GM12878 (cell line): ENCODE data around the gene MYBPC2. TPM values are rescaled to one million over a fixed set of nuclear protein-coding genes. Genes with fewer than 3 reads are reported as not detected.

ENCODE experiments used
- ATAC-seq: fragments of 200-7000 bp; cut with Tn5 transposase; 3 replicates; pipeline ENCODE4 v1.9.1; 2020; ENCODE audit warnings: mild to moderate bottlenecking, moderate library complexity
- BruUV-seq: library from RNA; stranded (reverse); fragments of 400-500 nt; replicated peaks from 2 replicates; lab custom pipeline; 2021; lab: Mats Ljungman, UMichigan
- CTCF ChIA-PET: fragments of 300-600 bp; sonication (Branson Sonifier 250); formaldehyde crosslinking; extraction: SDS; loops from one replicate; lab custom pipeline; 2021; ENCODE audit warnings: inconsistent platforms; lab: Yijun Ruan, JAX
- POLR2A ChIA-PET: fragments of 350-600 bp; formaldehyde crosslinking; extraction: SDS; loops from one replicate; lab custom pipeline; 2021; ENCODE audit warnings: inconsistent platforms; lab: Charles Lee
- RAD21 ChIA-PET: fragments of 300-600 bp; sonication (Branson Sonifier 250); formaldehyde crosslinking; loops from one replicate; lab custom pipeline; 2023; ENCODE audit warnings: antibody characterized with exemption; ENCODE audit not compliant: unreplicated experiment; lab: Charles Lee
- SMC1A ChIA-PET: fragments of 300-600 bp; sonication (Branson Sonifier 250); formaldehyde crosslinking; loops from one replicate; lab custom pipeline; 2023; ENCODE audit not compliant: unreplicated experiment, uncharacterized antibody; lab: Charles Lee
- DNase-seq: peaks from one replicate; pipeline ENCODE4 v3.0.0-alpha.2; 2011; ENCODE audit warnings: low read depth, low spot score
- FAIRE-seq: peaks from 3 replicates; lab custom pipeline; 2011; peaks lifted over from hg19 to GRCh38; lab: Jason Lieb, UNC
- H2AFZ ChIP-seq: 2 replicates; pipeline ENCODE4 v1.6.0; 2011; ENCODE audit warnings: low read depth, low read length, control low read depth; ENCODE audit not compliant: control insufficient read depth
- H3K27ac ChIP-seq: 2 replicates; pipeline ENCODE4 v1.5.1; 2011; ENCODE audit warnings: control low read depth; ENCODE audit not compliant: control insufficient read depth, insufficient read depth
- H3K27me3 ChIP-seq, 2 experiments: replicated peaks in 1 of 2; 2 replicates each; pipeline versions ENCODE4 v1.6.0 to v1.6.1; 2011; ENCODE audit warnings: low read length in 1 of 2; ENCODE audit not compliant: control insufficient read depth in 2 of 2, insufficient read depth in 2 of 2
- H3K36me3 ChIP-seq, 2 experiments: 2 replicates each; pipeline ENCODE4 v1.5.1; 2011; ENCODE audit warnings: low read length in 1 of 2; ENCODE audit not compliant: control insufficient read depth in 2 of 2, insufficient read depth in 2 of 2
- H3K4me1 ChIP-seq: 2 replicates; pipeline ENCODE4 v1.6.1; 2011; ENCODE audit warnings: mild to moderate bottlenecking, low read length, moderate library complexity, mixed read lengths; ENCODE audit not compliant: control insufficient read depth, insufficient read depth
- H3K4me2 ChIP-seq: 2 replicates; pipeline ENCODE4 v1.6.0; 2011; ENCODE audit warnings: control low read depth; ENCODE audit not compliant: control insufficient read depth, insufficient read depth
- H3K4me3 ChIP-seq: fragments of 200-600 bp; sonication (generic); 2 replicates; pipeline ENCODE4 v1.5.1; 2016
- H3K79me2 ChIP-seq: 2 replicates; pipeline ENCODE4 v1.6.0; 2011; ENCODE audit warnings: low read length; ENCODE audit not compliant: control insufficient read depth, insufficient read depth
- H3K9ac ChIP-seq: 2 replicates; pipeline ENCODE4 v1.8.0; 2011; ENCODE audit warnings: low read length, control low read depth, mixed read lengths; ENCODE audit not compliant: control insufficient read depth, insufficient read depth
- H3K9me3 ChIP-seq: replicated peaks from 3 replicates; pipeline ENCODE4 v1.5.1; 2011; ENCODE audit warnings: mild to moderate bottlenecking, low read length; ENCODE audit not compliant: control insufficient read depth, insufficient read depth
- H4K20me1 ChIP-seq: 2 replicates; pipeline ENCODE4 v1.6.0; 2011; ENCODE audit not compliant: control insufficient read depth, insufficient read depth
- DPF2 ChIP-seq: fragments of 450-650 bp; IDR thresholded peaks from 2 replicates; pipeline ENCODE4 v1.6.1; 2017; ENCODE audit warnings: mild to moderate bottlenecking
- MEF2A ChIP-seq: IDR thresholded peaks from 2 replicates; pipeline ENCODE4 v1.6.1; 2011; ENCODE audit warnings: low read depth, mild to moderate bottlenecking, low read length, moderate library complexity; ENCODE audit not compliant: insufficient read depth
- MYC ChIP-seq: IDR thresholded peaks from 2 replicates; pipeline ENCODE4 v1.6.1; 2011; ENCODE audit warnings: mild to moderate bottlenecking, low read length, moderate library complexity, inconsistent platforms; ENCODE audit not compliant: insufficient read depth, insufficient replicate concordance, insufficient read length, severe bottlenecking
- PAX5 ChIP-seq: IDR thresholded peaks from 2 replicates; pipeline ENCODE4 v1.6.1; 2011; ENCODE audit warnings: low read depth, low read length, borderline replicate concordance
- SRF ChIP-seq, 2 experiments: IDR thresholded peaks; 2 replicates each; pipeline ENCODE4 v1.6.1; 2011; ENCODE audit warnings: low read depth in 2 of 2, low read length in 2 of 2, mild to moderate bottlenecking in 1 of 2, moderate library complexity in 1 of 2
- ZBTB40 ChIP-seq: fragments of 450-650 bp; IDR thresholded peaks from 2 replicates; pipeline ENCODE4 v1.6.1; 2016; ENCODE audit warnings: mild to moderate bottlenecking, moderate library complexity, borderline replicate concordance
- WGBS: methylation state at CpG from one replicate; pipeline ENCODE4 v1.1.6; 2016; ENCODE audit warnings: low lambda C conversion rate; ENCODE audit not compliant: insufficient replicate concordance, insufficient coverage; ENCODE audit errors: missing lambda C conversion rate; 5-methylcytosine and 5-hydroxymethylcytosine counted together
- in situ Hi-C: fragments of 300-500 bp; cut with MboI; formaldehyde crosslinking; loops from 9 replicates; pipeline ENCODE4 v1.14.3; 2018; ENCODE audit warnings: mixed read lengths
- intact Hi-C: fragments of 100-400 bp; cut with micrococcal nuclease; formaldehyde crosslinking; loops from one replicate; pipeline ENCODE4 v1.14.2; 2022; ENCODE audit not compliant: unreplicated experiment
- polyA plus RNA-seq, 11 experiments: library from polyadenylated mRNA; depleted of rRNA in 4 of 11; unstranded in 6 of 11; stranded (reverse) in 5 of 11; fragments of >200 nt; fragmentation: Nextera tagmentation in 4 of 11; fragmentation: Illumina TruSeq in 1 of 11; extraction: Ambion mirVana in 4 of 11; extraction: Trizol in 1 of 11; gene quantifications; 1 replicate in 1 of 11; 2 replicates in 10 of 11; pipeline versions ENCODE4 v1.2.1 to v1.2.3, GENCODE V29; 2011 to 2016; ENCODE audit warnings: inconsistent platforms in 2 of 11, missing spikeins in 2 of 11, low read depth in 1 of 11
- total RNA-seq, 4 experiments: library from RNA; depleted of rRNA in 3 of 4; stranded (reverse); fragments of >200 nt in 3 of 4; fragmentation: Illumina TruSeq in 1 of 4; extraction: Trizol in 1 of 4; gene quantifications; 2 replicates each; pipeline versions ENCODE4 v1.2.1 to v1.2.3, GENCODE V29; 2013 to 2021

Gene MYBPC2
- total and polyA plus RNA-seq, 10 of the 15 experiments (the other 5 are each of a cell fraction or from before 2014, with no cell fraction given): 0.09 to 2.6 (median 0.61) TPM

- RAD21 ChIA-PET: interaction anchor here (1.0 to 1.3 kb wide), 2 partner anchors 96 to 107 kb away, joined by 3 read pairs; no protein-coding TSS in a partner anchor
- 55% methylated on average over 19 of the region's 19 CpGs for WGBS
- Histone ChIP-seq H3K4me2 (no peak overlapping the region), H4K20me1 (no peaks in the 10 kb centered on the region), H3K36me3 (no peaks in the 10 kb centered on the region), H3K27ac (no peak overlapping the region), H3K79me2 (no peaks in the 10 kb centered on the region), H3K9ac (no peak overlapping the region), H3K9me3 (no peaks in the 10 kb centered on the region), H3K27me3 (no peaks in the 10 kb centered on the region), H3K4me3 (no peak overlapping the region), H3K4me1 (peaks cover 20% of the 10 kb centered on the region), H2AFZ (no peak overlapping the region)
- POLR2A ChIA-PET: interaction anchor here (0.6 kb wide), 1 partner anchor 48 kb away, joined by 4 read pairs; no protein-coding TSS in a partner anchor
- no peak for ATAC-seq
- no peak for TF ChIP-seq PAX5
- TF ChIP-seq ZBTB40: no peak
- no peak for TF ChIP-seq SRF (IDR thresholded peaks at IDR 0.05; ENCODE audit: low read depth in 2 of 2, low read length in 2 of 2)
- TF ChIP-seq DPF2: no peak
- TF ChIP-seq MEF2A: no peak
- TF ChIP-seq MYC: no peak
- no peak for DNase-seq
- intact Hi-C loops (no loop called here), in situ Hi-C loops (loop anchor here (5.0 kb wide), 1 partner anchor 97 kb away; the partner anchor contains the start of gene NAPSA)
- no peak for FAIRE-seq
- BruUV-seq: no TSS peak
- SMC1A ChIA-PET: no interaction called here
- CTCF ChIA-PET: interaction anchor here (0.8 to 1.7 kb wide), 3 partner anchors 15 to 107 kb away, joined by 3 to 5 read pairs (median 3); partner anchors contain the start of gene JOSD2
These were observed 31.7 kb downstream of the MYBPC2 start for GRCh38 chr19:50464348-50464747.
